GM15510 (cell line): ENCODE measurements around the gene GBA2.

Experiments
- POLR2A ChIP-seq: IDR thresholded peaks from 3 replicates; pipeline ENCODE4 v1.6.1; 2011; ENCODE audit warnings: borderline replicate concordance; ENCODE audit not compliant: insufficient read length; ENCODE audit errors: extremely low read depth

Gene GBA2

GRCh38 chr9:35703906-35704672 is 44.9 kb downstream of the GBA2 start:
- TF ChIP-seq POLR2A = no peak

GRCh38 chr9:35702696-35703095 is 46.3 kb downstream of the GBA2 start:
- TF ChIP-seq POLR2A = no peak

- no peak for TF ChIP-seq POLR2A
Observed at GRCh38 chr9:35700942-35701341, 48.1 kb downstream of the GBA2 start.

- TF ChIP-seq POLR2A = no peak
Observed at GRCh38 chr9:35700031-35700430, 49.0 kb downstream of the GBA2 start.

GRCh38 chr9:35698231-35698630 is 50.8 kb downstream of the GBA2 start:
- TF ChIP-seq POLR2A = no peak

GRCh38 chr9:35697486-35697885 is 51.5 kb downstream of the GBA2 start:
- no peak for TF ChIP-seq POLR2A

GRCh38 chr9:35696520-35697215 is 52.4 kb downstream of the GBA2 start:
- no peak for TF ChIP-seq POLR2A

DNA sequence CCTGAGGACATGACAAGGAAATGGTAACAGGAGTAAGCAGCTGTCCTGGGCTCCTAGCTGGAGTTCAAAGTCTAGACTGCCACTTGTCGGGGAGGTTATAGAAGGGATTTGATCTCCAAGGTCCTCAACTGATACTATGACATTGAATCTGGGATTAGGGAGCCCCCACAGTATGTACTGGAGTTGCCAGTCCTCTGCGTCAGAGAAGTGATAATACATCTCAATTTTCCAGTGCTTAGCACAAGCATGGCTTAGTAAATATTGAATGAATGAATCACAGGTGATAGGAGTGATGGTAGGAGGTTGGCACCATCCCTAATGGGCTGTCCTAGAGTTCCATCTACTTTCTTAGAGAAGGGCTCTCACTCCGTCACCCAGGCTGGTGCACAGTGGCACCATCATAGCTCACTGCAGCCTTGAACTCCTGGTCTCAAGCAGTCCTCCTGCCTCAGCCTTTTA is 53.1 kb downstream of the GBA2 start:
- no peak for TF ChIP-seq POLR2A

GRCh38 chr9:35691757-35692301 is 57.2 kb downstream of the GBA2 start:
- no peak for TF ChIP-seq POLR2A

GRCh38 chr9:35691334-35691650 is 57.7 kb downstream of the GBA2 start:
- no peak for TF ChIP-seq POLR2A

DNA sequence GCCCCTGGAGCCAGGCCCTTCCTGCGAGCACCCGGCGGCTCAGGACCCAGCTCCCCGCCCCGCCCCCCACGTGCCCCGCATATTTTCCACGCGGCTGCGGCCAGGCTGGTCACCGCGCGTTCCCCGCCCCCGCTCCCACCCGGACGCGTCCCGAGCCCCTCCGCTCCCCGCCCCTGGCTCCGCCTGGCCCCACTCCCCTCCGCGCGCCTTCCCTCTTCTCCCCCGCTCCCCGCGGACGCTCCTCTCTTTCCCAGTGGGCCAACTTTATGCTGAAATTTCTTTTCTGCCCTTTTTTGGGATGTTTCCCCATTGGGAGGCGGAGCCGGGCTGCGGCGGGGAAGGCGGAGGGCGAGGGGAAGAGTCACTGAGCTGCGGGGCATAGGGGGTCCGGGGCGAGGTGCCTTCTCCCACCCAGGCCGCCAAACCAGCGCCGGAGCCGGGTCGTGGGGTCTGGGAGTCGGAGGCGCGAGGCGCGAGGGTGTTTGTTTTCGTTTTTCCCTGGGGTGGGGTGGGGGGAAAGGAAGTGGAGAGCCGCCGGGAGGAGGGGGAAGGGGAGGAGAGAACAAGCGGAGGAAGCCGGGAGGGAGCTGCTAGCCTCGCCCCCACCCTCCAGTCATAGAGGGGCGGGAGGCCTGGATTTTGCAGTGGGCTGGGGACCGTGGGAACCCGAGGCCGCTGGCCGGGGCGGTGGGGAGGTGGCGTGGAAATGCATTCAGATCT is 58.3 kb downstream of the GBA2 start:
- no peak for TF ChIP-seq POLR2A

DNA sequence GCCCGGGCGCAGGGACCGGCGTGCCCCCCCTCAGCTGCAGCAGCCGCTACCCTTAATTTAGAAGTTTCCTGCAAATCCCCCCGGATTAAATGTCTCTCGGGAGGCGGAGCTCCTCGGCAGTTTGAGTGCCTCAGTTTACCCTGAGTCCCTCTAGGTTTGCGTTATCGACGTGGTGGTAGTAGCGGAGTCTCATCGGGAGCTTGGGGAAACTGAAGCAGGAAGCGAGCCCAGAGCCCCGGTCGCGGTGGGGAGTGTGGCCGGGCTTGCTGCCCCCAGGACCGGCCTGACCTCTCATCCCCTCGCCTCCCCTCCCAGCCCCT is 58.8 kb downstream of the GBA2 start:
- TF ChIP-seq POLR2A = no peak

- no peak for TF ChIP-seq POLR2A
Observed at GRCh38 chr9:35689542-35690293, 59.3 kb downstream of the GBA2 start, which contains the start of gene TPM2. Gene TPM2, minus strand, starts transcription at chr9:35689925. Its CDS starts 108 bp downstream, at chr9:35689817.
